Prostate gland (tissue), 2 donors: ENCODE measurements around the gene WWOX. TPM values are rescaled to one million over a fixed set of nuclear protein-coding genes. Genes with fewer than 3 reads are reported as not detected.

Source experiments
- DNase-seq: peaks from one replicate; pipeline ENCODE4 v3.0.0-alpha.2; 2019; ENCODE audit warnings: low spot score
- H3K27ac ChIP-seq, 2 donors: fragments of 200-600 bp; sonication (generic); 2 replicates each; pipeline ENCODE4 v1.5.1; 2017 to 2019
- H3K27me3 ChIP-seq: fragments of 200-600 bp; sonication (generic); replicated peaks from 2 replicates; pipeline ENCODE4 v1.5.1; 2019; ENCODE audit not compliant: insufficient read depth
- H3K36me3 ChIP-seq, 2 donors: fragments of 200-600 bp; sonication (generic); 1 replicate in 1 of 2; 2 replicates in 1 of 2; pipeline versions ENCODE4 v1.5.1 to v1.8.1; 2017 to 2019
- H3K4me1 ChIP-seq: fragments of 200-600 bp; sonication (generic); replicated peaks from 2 replicates; pipeline ENCODE4 v1.5.1; 2019
- H3K4me3 ChIP-seq, 2 donors: fragments of 200-600 bp; sonication (generic); 2 replicates each; pipeline ENCODE4 v1.5.1; 2017 to 2019
- H3K9me3 ChIP-seq: fragments of 200-600 bp; sonication (generic); 2 replicates; pipeline ENCODE4 v1.5.1; 2017
- CTCF ChIP-seq, 4 experiments: fragments of 200-600 bp in 2 of 4; fragments of 450-650 bp in 2 of 4; sonication (generic) in 2 of 4; IDR thresholded peaks; 1 replicate in 3 of 4; 2 replicates in 1 of 4; pipeline ENCODE4 v1.5.1; 2016 to 2019; ENCODE audit warnings: antibody characterized with exemption in 4 of 4, mild to moderate bottlenecking in 2 of 4, moderate library complexity in 2 of 4
- POLR2A ChIP-seq: fragments of 450-650 bp; IDR thresholded peaks from one replicate; pipeline ENCODE4 v1.6.1; 2016; ENCODE audit warnings: antibody characterized with exemption, mild to moderate bottlenecking
- POLR2AphosphoS5 ChIP-seq: sonication (generic); formaldehyde crosslinking; IDR thresholded peaks from one replicate; pipeline ENCODE4 v1.6.1; 2017; ENCODE audit warnings: antibody characterized with exemption
- WGBS: methylation state at CpG from one replicate; pipeline ENCODE4 v1.1.5; 2018; 5-methylcytosine and 5-hydroxymethylcytosine counted together
- intact Hi-C: fragments of 100-400 bp; cut with DNase I; formaldehyde crosslinking; loops from one replicate; pipeline ENCODE4 v1.14.2; 2022
- total RNA-seq, 2 donors: library from RNA; depleted of rRNA; stranded (reverse); fragments of >200 nt; gene quantifications; one replicate each; pipeline ENCODE4 v1.1.0, GENCODE V29; 2016

The WWOX gene
- total RNA-seq, 2 donors from 2014 or later = 93.2 to 99.4 TPM

- DNase-seq = no peak
- WGBS = 78% methylated on average over 7 of the region's 7 CpGs
- Histone ChIP-seq H3K9me3 (no peaks in the 10 kb centered on the region), H3K4me1 (peaks cover 7% of the 10 kb centered on the region), H3K36me3 (no peaks in the 10 kb centered on the region), H3K4me3 (no peak overlapping the region), H3K27ac (no peak overlapping the region), H3K27me3 (no peaks in the 10 kb centered on the region)
- intact Hi-C loops = no loop called here
- TF ChIP-seq POLR2AphosphoS5 (no peak), POLR2A (no peak), CTCF (IDR thresholded peaks at IDR 0.05) (no peak)
Measured at GRCh38 chr16:78134944-78135619, 35.6 kb downstream of the WWOX start.

GRCh38 chr16:78137179-78137578 is 37.7 kb downstream of the WWOX start:
- no peak for DNase-seq
- Histone ChIP-seq H3K9me3 (no peaks in the 10 kb centered on the region), H3K4me1 (peaks cover 7% of the 10 kb centered on the region), H3K36me3 (no peaks in the 10 kb centered on the region), H3K27ac (no peak overlapping the region), H3K27me3 (no peaks in the 10 kb centered on the region), H3K4me3 (no peak overlapping the region)
- WGBS = 97% methylated on average over 11 of the region's 11 CpGs
- intact Hi-C loops = no loop called here
- no peak for TF ChIP-seq CTCF (IDR thresholded peaks at IDR 0.05)
- no peak for TF ChIP-seq POLR2A
- TF ChIP-seq POLR2AphosphoS5 = no peak

- H3K27ac ChIP-seq = no peak overlapping the region
- no peak for TF ChIP-seq POLR2AphosphoS5
- no peaks in the 10 kb centered on the region for H3K27me3 ChIP-seq
- intact Hi-C loops = no loop called here
- no peak for DNase-seq
- no peaks in the 10 kb centered on the region for H3K36me3 ChIP-seq
- H3K9me3 ChIP-seq = no peaks in the 10 kb centered on the region
- no peak overlapping the region for H3K4me3 ChIP-seq
- peaks cover 6% of the 10 kb centered on the region for H3K4me1 ChIP-seq
- 93% methylated on average over 8 of the region's 8 CpGs for WGBS
Measured at GRCh38 chr16:78137782-78138616, 38.5 kb downstream of the WWOX start.

GRCh38 chr16:78140818-78141466 is 41.5 kb downstream of the WWOX start:
- H3K4me3 ChIP-seq = no peak overlapping the region
- DNase-seq = no peak
- TF ChIP-seq POLR2A (no peak), CTCF (IDR thresholded peaks at IDR 0.05) (no peak), POLR2AphosphoS5 (no peak)
- no peaks in the 10 kb centered on the region for H3K27me3 ChIP-seq
- WGBS = 91% methylated on average over 6 of the region's 6 CpGs
- H3K36me3 ChIP-seq = no peaks in the 10 kb centered on the region
- intact Hi-C loops = no loop called here
- H3K27ac ChIP-seq = no peak overlapping the region
- no peaks in the 10 kb centered on the region for H3K9me3 ChIP-seq
- no peaks in the 10 kb centered on the region for H3K4me1 ChIP-seq

GRCh38 chr16:78142788-78143187 is 43.3 kb downstream of the WWOX start:
- TF ChIP-seq POLR2A = no peak
- TF ChIP-seq POLR2AphosphoS5 = peak; percentile 21
- 12% methylated on average over 1 of the region's 1 CpG for WGBS
- Histone ChIP-seq H3K36me3 (no peaks in the 10 kb centered on the region), H3K27me3 (no peaks in the 10 kb centered on the region), H3K9me3 (no peaks in the 10 kb centered on the region), H3K4me3 (no peak overlapping the region), H3K4me1 (no peaks in the 10 kb centered on the region), H3K27ac (no peak overlapping the region)
- no peak for DNase-seq
- intact Hi-C loops = no loop called here
